Stimulated activated CD8-positive, alpha-beta memory T cell treated with anti-CD3 and anti-CD28 coated beads, Interleukin-15, amount 100 ng/mL, for 48 hours (primary cell): ENCODE data around the gene KRT3.
"Not testable (repeated sequence)": the region's sequence is repeated elsewhere in the genome, so short reads cannot be mapped to it uniquely, and the experiment has no call there.

Experiments used
- DNase-seq, 2 donors: peaks; one replicate each; pipeline ENCODE4 v3.0.0-alpha.2; 2020; ENCODE audit warnings: low read depth in 2 of 2

The KRT3 gene

DNA sequence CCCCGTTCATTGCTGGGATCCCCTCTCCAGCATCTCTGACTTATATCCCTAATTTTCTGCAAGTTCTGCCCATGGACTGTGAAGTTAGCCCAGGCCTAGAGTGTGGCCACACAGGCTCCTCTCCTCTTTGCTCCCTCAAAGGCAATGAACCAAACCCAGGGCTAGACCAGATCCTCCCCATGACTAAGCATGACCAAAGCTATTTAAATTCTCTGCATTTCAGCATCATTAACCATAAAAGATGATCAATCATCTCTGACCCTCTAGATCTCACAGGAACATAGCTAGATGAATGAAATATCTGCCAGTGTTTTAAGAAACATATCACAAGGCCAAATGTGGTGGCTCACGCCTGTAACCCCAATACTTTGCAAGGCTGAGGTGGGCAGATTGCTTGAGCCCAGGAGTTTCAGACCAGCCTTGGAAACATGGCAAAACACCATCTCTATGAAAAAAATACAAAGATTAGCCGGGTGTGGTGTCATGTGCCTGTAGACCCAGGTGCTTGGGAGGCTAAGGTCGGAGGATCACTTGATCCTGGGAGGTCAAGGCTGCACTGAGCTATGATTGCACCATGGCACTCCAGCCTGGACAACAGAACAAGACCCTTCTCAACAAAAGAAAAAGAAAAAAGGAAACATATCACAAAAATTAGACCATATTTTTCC lies 2.2 kb upstream of the KRT3 start:
- DNase-seq = no peak

DNA sequence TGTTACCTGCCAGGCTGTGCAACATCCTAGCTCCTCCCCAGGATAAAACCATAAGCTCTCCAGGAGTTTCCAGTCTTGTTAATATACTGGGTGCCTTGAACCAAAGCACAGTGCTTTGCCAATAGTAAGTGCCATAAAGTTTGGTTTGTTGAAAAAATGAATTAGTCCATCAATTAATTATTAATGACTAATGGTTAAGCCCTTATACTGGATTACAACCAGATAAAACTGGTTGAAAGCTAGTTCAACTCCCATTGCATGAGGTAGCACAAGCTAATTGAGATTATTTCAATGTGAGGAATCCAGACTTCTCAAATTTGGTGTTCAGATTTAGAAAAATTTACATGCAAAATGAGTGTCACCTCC lies 1.6 kb upstream of the KRT3 start:
- DNase-seq = no peak

DNA sequence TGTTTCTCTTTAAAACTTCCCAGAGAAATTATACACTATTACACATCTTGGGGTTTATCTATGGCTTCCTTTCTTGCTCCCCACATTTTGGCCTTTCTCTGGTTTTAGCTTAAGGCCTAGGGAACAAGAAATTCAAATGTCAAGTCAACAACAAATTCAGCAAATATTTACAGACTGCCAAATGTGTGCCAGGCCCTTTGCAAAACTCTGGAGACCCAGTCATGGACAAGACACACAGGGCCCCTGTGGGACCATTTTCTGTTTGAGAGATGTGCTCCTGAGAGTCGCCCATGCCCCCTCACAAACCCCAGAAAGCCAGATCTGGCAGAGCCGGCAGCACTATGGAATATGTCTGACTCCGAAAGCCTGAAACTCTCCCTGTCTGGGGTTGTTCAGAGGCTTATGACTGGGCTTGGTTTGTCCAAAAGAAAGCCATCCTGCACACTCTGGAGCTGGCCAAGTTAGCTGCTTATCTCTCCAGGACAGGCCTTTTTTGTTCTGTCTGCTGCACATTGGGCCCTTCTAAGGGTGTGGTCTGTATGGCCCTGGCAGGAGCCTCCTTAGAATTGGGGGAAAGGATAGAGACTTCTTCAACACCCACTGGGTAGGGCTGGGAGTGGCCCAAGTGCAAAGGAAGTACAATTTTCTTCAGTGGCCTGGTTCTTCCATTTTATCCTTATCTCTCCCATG lies 1.1 kb upstream of the KRT3 start:
- DNase-seq = no peak

DNA sequence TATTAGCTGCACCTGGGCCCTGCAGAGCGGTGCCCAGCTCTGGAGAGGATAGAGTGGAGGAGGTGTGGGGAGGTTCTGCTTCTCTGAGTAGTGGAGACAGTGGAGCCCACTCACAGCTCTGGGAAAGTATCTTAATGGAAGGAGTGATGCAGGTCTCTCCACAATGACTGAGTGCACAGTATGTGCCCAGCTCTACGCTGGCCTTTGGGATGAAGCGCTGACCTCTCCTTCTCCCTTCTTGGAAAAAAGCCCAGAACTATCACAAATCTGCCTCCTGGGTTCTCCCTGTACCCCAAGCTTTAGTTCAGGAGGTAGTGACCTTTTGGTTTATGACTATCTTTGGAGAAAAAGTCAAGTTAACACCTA lies 495 bp upstream of the KRT3 start:
- DNase-seq = no peak

DNA sequence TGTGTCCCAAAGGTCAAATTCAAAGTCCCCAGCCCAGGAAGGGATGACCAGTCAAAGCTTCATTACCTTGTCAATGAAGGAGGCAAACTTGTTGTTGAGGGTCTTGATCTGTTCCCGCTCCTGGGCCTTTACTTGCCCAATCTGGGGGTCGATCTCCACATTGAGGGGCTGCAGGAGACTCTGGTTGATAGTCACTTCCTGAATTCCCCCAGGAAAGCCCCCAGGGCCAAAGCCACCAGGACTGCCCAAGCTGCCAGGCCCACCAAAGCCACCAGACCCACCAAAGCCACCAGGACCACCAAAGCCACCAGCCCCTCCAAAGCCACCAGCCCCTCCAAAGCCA lies 614 bp downstream of the KRT3 start:
- DNase-seq = not testable (repeated sequence)

DNA sequence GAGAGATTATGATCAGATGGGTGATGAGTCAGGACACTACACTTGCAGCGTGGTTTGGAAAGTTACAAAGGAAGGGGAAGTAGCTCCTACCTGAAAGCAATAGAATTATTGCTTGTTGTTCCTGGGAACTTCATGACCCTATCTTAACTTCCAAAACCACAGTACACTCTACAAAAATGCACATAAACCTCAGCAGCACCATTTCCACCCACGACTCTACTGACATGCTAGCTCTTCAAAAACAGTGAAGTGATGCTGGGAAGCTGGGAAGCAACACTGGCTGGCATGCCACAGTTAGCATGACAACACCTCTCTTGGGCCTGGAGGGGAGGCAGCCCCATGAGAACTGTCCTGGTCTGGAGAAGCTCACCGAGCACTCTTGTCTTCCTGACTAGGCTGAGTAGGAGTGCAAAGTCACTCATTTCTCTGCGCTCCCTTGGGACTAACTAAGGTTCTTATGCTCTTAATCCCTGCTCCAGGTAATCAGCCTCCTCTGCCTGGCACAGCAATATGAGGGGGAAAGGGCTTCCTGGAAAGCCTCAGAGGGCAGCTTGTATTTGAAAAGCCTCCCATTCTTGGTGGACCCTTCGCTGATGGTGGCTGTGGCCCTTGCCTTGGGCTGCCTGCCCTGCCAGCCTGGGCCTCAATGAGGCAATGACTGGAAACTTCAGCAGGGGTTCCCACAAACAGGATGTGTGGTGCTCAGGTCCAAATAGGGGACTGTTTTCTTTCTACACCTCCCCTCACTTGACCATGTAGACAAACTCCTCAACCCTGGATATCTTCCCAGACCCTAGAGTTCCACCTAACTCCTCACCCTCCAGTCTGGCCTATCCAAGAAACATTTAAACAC lies 1.2 kb downstream of the KRT3 start:
- no peak for DNase-seq

DNA sequence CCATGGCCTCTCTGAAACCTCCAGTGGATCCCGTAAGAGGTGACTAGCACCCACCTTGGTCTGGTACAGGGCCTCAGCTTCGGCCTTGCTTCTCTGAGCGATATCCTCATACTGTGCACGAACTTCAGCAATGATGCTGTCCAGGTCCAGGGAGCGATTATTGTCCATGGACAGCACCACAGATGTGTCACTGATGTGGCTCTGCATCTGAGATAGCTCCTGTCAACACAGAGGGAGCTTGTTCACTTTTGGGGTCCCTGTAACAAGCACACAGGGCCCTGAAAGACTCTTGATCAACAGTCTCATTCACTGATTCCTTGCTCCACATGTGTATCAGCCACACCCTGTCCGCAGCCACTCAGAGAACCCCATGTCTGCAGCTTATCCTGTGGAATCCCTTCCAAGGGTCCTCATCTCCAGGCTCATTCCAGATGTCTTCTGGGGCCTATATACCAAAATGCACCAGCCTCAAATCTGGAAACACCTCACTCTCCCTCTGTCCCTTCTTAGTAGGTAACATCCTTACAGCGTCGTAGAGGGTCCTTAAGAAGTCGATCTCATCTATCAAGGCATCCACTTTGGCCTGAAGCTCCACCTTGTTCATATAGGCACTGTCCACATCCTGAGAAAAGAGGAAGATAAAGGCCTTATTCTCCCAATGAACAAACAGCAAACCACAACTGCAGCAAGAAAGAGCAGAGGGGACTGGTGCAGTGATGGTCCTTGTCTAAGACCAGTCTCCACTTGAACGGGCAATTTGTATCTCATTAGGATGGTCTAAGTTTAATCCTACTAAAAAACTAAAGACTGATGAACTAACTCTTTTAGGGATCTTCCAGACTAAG lies 3.5 kb downstream of the KRT3 start:
- no peak for DNase-seq

DNA sequence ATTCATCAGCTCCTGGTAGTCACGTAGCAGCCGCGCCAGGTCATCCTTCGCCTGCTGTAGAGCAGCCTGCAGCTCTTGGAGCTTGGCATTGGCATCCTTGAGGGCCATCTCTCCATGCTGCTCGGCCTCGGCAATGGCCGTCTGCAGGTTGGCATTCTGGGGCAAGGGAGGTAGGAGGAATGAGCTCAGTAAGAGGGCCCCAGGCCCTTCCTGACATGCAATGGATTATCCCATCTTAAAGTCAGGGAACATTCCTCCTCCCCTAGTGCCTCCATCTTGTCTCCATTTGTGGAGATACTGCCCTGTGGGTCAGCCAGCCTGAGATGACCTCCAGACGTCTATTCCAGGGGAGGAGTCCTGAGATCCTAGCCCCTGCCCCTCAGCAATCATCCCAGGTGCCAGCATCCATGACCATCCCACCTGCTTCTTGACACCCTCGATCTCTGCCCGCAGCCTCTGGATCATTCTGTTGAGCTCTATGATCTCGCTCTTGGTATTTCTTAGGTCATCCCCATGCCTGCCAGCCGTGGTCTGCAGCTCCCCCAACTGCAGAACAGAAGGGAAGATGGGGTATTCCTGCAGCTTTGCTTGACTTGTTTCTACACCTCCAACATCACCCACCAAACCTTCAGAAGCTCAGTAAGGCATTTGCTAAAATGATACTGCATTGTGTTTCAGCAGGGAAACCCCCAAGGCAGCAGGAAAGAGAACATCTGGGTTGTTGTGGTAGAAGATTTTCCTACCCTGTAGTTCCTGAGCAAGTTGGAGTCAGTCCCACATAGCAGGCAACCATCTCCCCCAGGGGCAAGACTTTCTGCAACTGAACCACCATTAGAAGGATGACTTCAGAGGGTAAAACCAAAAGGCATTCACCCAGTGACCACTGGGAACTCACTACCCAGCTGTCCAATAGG lies 4.4 kb downstream of the KRT3 start:
- DNase-seq = no peak

DNA sequence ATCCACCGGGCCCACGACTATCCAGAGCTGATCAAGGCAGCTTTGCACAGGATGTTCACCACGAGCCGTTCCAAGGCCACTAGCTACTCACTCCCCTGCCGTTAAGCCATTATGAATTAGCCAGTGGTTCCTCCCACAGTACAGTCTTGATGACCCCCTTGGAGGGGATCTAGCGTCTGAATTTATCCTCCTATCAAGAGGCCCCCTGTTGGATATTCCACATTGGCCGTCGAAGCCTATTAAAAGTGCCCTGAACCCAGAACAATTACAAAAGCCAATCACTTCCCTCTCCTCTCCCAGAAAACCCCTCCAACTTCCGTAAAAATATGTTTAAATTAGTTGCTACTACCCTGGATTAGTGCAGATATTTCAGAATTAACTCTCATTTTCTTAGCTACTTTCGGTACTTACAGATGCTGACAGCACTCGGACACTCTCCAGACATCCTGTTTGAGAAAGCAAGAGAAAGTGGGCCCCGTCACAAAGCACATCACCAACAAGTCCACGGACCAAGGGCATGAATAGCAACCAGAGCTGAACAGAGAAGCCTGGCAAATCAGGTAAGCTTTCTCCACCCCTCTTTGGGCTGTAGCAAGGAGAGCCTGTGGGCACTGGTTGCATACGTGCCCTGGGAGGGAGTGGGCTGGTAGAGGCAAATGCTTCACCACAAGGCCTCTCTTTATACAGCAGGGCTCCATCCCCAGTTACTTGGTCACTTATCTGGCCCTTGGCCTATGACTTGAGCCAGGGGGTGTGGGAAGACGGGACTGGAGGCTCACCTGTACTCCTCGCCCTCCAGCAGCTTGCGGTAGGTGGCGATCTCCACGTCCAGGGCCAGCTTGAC lies 5.3 kb downstream of the KRT3 start:
- no peak for DNase-seq

DNA sequence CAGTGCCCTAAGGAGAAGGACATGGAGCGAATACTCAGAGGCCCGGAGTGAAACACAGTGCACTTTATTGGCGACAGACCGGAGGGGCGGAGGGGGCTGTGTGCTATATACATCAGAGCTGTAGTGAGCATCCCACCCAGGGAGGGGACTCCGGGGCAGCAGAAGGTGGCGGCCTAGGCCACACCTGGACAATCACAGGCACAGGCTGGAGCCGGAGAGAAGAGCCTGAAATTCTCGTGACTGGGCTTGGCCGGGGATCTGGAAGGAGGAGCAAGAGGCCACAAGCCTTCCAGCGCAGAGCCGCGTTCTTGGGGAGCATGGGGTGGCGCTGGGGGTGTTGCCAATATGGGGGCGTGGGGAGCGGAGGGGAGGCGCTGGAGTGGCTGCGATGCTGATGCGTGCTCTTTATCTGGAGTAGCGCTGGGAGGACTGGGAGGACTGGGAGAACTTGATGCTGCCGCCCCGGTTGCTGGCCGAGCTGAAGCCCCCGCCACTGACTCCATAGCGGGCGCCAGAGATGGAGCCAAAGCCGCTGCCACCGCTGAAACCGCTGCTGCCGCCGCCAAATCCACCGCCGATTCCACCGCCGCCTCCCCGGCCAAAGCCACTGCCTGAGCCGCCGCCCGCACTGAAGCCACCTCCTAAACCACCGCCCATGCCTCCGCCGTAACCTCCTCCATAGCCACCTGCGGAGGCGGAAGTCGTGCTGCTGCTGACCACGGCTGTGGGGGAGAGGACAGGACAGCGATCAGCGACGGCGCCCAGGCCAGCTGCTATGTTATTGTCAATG lies 6.1 kb downstream of the KRT3 start:
- no peak for DNase-seq

DNA sequence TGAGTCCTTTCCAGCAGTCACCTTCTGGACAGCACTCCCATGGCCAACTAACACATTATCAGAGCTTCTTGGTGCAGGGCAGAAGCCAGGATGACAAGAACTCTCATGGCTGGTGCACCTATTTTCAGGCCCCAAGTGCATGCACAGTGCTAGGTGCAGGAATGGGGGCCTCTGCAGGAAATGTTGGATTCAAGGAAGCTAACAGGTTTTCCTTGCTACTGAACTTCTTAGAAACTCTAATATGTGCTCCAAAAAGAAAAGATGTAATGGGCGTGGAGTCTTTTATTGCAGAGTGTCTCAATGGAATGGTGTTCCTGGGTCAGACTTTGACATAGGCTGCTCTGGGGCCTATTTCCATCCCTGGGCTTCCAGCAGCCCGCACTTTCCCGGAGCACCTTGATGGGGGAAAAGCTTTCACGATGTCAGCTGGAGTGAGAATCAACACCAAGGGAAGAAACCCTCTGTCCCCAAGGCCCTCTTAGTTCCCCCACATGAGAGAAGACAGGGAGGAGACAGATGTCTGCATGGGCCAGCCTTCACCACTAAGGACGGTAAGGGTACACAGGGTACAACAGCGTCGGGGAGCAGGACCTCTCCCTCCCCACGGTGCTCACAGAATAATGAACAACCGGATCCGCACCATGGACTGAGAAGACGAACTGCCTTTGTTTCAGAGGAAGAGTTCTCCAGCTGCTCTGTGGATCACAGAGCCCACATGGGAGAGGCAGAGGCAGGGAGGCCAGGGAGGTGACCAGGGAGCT lies 6.9 kb downstream of the KRT3 start:
- no peak for DNase-seq

DNA sequence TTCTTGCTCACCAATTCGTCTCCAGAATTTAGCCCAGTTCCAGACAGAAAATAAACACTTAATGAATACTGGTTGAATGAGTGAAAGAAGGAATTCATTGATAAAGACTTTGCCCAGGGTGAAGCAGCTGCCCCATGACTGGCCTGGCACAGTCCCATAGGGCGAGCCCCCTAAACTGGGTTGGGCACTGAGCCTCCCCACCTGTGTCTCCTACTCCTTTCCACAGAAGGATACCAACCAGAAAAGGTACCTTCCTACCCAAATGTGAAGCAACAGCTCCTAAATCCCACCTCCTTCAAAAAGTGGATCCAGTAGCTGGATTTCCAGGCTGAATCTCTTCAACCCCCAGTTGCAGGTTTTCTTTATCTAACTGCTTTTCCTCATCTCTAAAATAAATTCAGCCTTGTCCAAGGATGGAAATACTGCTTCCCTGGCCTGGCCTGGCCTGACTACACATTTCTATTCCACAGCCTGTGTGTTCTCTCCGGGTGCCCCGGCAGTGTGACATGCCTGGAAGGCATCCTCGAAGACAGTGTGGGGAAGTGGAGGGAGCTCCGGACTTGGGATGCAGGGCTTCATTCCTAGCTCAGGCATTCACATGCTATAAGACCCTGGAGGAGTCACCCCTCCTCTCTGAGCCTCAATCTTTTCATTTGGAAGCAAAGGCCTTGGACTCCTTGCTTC lies 7.6 kb downstream of the KRT3 start:
- DNase-seq = no peak

DNA sequence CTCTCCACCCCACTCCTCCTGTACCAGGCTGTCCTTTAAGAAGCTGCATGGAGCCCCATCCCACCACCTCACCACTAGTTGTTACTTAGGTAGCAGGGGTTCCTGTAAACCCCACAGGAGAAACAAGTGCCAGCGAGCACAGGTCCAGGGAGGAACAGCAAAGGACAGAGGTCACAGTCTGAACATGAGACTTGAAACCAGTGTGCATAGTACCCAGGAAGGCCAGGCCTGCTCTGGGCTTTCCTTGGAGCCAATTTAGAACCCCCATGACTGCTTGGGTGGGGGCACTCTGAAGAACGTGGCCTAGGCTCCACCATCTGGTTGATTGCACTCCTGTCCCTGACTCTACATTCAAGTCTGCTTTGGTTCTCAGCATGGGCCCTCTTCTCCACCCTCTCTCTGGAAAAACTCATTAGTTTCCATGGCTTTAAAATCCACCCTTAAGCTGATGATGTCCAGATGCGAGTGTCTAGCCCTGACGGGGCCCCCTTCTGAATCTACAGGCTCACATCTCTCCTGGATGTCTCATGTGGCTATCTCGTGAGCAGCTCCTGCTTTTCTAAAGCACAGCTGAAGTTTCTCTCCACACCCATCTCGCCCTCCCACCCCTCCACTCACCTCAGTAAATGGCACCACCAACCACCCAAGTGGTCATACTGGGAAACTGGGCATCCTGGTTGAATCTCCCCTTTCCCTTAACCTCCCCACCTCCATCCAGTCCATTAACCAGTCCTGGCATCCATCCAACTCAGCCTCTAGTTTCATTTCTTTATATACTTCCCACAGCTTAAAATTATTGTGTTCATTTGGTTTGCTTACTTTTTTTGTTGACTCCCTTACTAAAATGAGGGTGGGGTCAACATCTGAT lies 8.4 kb downstream of the KRT3 start:
- DNase-seq = no peak

DNA sequence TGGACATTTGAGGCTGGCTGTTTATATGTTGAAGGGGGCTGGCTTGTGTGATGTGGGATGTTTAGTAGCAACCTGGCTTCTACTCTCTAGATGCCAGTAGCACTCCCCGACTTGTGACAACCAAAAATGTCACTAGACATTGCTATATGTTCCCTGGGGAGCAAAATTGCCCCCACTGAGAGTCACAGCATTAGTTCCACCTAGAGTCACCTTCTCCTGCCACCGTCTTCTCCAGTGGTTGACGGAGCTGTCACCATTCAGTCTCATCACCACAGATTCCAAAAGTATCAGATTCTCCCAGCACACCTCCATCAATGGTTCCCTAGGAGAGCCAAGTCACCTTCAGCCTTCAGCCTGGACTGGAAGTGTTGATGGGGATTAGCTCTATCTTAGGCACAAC lies 11.0 kb downstream of the KRT3 start:
- no peak for DNase-seq

DNA sequence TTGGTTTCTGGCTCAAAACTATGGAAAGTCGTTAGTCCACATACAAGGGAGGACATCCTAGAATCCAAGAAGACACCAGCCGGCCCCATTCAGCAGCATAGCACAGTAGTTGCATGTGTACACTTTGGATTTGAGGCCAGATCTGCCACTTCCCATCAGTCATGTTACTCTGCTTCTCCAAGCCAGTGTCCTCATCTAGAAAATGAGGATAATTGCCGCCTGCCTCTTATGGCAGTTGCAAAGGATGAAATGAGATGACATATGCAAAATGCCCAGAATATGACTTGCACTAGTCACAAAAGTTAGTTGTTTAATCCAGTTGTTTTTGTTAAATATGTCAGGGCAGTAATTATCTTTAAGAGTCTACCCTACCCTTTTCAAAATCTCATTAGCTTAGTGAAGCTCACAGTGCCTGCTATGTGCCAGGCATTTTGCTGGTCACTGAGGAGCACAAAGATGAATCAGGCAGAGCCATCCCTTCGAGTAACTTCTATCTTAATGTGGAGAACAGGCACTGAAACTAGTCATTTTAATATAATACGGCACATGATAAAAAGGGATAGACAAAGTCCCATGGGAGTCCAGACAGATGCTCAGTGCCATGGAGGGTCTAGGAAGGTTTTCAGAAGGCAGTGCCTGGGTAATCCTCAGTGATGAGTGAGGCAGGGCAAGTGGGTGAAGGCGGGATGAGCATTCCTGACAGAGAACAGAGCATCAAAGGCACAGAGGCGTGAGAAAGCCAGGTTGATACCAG lies 12.2 kb downstream of the KRT3 start:
- no peak for DNase-seq

DNA sequence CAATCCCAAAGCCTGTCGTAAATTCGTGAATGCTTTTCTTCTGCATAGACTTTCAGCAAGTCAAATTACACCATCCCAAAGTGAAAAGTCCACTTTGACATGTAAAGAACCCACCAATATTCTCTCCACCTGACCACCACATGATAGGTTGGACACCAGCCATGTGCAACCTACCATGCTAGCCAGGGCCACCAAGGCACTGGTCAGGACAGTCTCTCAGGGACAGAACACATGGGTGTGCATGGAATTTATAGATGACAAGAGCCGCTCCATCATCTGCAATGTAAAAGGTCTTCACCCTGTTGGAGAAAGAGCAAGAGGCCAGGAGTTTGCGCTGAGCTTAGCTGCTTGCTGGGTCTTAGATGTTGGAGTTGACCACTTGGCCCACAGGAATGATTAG lies 13.4 kb downstream of the KRT3 start:
- DNase-seq = no peak
